Measurements from ENCODE around the gene SRGAP1.
"Not testable (repeated sequence)": the region's sequence is repeated elsewhere in the genome, so short reads cannot be mapped to it uniquely, and the experiment has no call there.

SRGAP1 gene

DNA sequence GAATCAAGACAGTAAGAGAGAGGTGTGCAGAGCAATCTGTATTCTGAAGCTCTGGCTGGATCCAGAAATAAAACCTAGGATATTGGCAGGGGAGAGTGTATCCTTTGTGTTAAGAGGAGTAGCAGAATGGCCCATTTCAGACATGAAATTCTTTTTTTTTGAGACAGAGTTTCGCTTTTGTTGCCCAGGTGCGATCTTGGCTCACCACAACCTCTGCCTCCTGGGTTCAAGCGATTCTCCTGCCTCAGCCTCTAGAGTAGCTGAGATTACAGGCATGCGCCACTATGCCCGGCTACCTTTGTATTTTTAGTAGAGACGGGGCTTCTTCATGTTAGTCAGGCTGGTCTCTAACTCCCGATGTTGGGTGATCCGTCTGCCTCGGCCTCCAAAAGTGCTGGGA is 6.1 kb upstream of the SRGAP1 start:
- no peak for DNase-seq (ENCODE audit: low spot score)

GRCh38 chr12:63841011-63841410 is 3.5 kb upstream of the SRGAP1 start:
- DNase-seq (ENCODE audit: low spot score) = no peak

DNA sequence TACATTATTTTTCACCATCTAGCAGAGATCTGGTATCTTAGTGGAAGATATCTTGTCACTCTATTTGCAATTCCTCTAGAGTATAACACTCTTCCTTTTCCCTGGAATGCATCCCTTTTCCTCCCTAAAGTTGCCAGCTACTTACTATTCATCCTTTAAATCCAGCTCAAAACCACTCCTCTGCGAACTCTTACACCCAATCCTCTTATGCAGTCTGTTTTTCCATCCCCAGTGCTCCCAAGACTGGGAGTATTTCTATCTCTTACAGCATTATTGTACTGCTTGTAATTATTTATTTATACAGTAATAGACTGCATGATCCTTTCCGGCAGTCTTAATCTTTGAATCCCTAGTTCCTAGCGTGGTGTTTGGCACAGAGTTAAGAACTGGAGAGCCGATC is 2.9 kb upstream of the SRGAP1 start:
- DNase-seq (ENCODE audit: low spot score) = no peak

DNA sequence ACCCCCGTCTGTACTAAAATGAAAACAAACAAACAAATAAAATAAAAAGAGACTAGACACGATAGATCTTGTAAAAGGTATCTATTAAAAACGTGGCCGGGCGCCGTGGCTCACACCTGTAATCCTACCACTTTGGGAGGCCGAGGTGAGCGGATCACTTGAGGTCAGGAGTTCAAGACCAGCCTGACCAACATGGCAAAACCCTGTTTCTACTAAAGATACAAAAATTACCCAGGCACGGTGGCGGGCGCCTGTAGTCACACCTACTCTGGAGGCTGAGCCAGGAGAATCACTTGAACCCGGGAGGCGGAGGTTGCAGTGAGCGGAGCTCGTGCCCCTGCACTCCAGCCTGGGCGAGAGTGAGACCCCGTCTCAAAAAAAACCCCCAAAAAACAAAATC is 1.8 kb upstream of the SRGAP1 start:
- not testable (repeated sequence) for DNase-seq (ENCODE audit: low spot score)

GRCh38 chr12:63843254-63843720 is 1.2 kb upstream of the SRGAP1 start:
- DNase-seq (ENCODE audit: low spot score) = no peak

GRCh38 chr12:63843721-63844390 is 644 bp upstream of the SRGAP1 start:
- peak; percentile 95 for DNase-seq (ENCODE audit: low spot score)

GRCh38 chr12:63845726-63846125 is 1.2 kb downstream of the SRGAP1 start:
- DNase-seq (ENCODE audit: low spot score) = no peak

GRCh38 chr12:63846238-63846967 is 1.9 kb downstream of the SRGAP1 start:
- DNase-seq (ENCODE audit: low spot score) = no peak

DNA sequence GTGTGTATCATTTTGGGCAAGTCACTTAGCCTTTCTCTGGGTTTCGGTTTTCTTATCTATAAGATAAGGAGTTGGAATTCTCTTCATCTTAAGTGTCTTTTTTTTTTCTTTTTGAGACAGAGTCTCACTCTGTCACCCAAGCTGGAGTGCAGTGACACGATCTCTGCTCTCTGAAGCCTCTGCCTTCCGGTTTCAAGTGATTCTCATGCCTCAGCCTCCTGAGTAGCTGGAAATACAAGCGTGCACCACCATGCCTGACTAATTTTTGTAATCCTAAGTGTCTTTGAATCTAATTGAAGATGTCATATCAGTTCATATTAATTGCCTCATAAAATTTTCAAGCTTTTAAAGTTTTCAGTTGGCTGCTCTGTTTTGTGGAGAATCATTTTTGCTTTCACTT is 4.0 kb downstream of the SRGAP1 start:
- no peak for DNase-seq (ENCODE audit: low spot score)

DNA sequence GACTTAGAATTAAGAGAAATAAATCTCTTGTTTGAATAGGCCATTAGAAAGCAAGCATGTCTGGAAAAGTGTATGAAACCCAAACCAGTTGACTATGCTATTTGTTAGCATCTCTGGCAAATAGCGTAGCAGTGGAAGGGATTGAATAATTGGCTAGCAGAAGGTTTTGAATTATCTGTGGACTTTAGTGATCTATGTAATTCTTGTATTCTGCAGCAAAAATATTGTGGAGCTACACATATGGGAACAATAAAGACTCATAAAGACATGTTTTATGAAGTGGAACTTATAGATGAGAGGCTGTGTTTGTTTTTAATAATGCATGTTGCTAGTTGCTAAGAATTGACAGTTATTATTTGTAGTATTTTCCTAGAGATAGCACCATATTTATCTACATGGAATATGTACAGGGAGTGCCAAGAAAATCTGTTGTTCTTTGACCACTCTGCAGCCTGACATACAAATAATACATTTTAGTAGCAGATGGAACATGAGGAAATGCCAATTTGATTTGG is 4.7 kb downstream of the SRGAP1 start:
- DNase-seq (ENCODE audit: low spot score) = no peak

GRCh38 chr12:63849641-63850040 is 5.1 kb downstream of the SRGAP1 start:
- no peak for DNase-seq (ENCODE audit: low spot score)

- DNase-seq (ENCODE audit: low spot score) = no peak
Observed at GRCh38 chr12:63853978-63854377, 9.5 kb downstream of the SRGAP1 start.

DNA sequence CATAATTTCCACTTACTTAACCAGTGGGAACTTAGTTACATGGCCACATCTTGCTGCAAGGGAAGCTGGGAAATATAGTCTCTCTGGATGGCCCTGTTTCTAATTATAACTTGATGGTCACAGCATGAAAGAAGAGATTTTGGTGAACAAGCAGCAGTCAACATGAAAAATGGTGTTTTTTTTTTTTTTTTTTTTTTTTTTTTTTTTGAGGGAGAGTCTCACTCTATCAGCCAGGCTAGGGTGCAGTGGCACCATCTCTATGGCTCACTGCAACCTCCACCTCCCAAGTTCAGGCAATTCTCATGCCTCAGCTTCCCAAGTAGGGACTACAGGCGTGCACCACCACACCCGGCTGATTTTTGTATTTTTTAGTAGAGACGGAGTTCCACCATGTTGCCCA is 10.8 kb downstream of the SRGAP1 start:
- DNase-seq (ENCODE audit: low spot score) = no peak

- no peak for DNase-seq (ENCODE audit: low spot score)
Observed at GRCh38 chr12:63857771-63858670, 13.5 kb downstream of the SRGAP1 start.

DNA sequence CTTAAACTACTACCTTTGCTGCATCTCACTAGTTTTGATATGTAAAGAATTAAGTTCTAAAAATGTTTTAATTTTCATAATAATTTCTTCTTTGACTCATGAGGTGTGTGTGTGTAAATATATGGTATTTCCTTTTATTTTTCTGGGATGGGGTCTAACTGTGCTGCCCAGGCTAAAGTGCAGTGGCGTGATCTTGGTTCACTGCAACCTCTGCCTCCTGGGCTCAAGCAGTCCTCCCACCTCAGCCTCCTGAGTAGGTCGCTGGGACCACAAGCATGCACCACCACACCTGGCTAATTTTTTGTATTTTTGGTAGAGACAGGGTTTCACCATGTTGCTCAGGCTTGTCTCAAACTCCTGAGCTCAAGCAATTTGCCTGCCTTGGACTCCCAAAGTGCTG is 15.4 kb downstream of the SRGAP1 start:
- DNase-seq (ENCODE audit: low spot score) = not testable (repeated sequence)

- DNase-seq (ENCODE audit: low spot score) = peak; percentile 29
Observed at GRCh38 chr12:63862187-63862968, 17.9 kb downstream of the SRGAP1 start.

- no peak for DNase-seq (ENCODE audit: low spot score)
Observed at GRCh38 chr12:63862969-63863230, 18.4 kb downstream of the SRGAP1 start.

DNA sequence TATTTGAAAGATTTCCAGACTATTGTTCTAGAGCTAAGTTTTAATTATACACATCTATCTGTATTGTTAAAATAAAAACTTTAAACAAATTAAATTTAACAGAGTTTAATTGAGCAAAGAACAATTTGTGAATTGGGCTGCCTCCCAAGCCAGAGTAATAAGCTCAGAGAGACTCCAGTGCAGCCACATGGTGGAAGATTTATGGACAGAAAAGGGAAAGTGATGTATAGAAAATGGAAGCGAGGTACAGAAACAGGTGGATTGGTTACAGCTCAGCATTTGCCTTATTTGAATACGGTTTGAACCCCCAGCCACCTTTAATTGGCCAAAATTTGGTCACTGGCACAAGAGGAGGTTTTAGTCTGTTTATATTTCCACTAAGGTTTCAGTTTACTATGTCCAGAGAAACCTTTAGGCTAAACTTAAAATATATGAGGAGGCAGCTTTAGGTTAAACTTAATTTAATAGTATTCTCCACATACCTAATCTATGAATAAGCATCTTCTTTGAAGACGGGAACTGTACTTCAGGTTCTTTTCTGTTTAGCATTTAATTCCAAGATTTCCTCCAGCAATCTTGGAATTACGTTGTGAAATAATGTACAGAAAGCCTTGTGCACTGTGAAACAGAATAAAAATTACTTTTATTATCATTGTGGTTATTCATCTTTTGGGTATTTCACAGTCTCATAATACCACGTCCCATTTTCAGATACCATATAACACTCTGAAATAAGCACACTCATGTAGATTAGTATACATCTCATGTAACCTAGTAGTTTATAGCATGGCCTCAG is 19.4 kb downstream of the SRGAP1 start:
- no peak for DNase-seq (ENCODE audit: low spot score)

GRCh38 chr12:63864454-63864706 is 19.9 kb downstream of the SRGAP1 start:
- DNase-seq (ENCODE audit: low spot score) = no peak

DNA sequence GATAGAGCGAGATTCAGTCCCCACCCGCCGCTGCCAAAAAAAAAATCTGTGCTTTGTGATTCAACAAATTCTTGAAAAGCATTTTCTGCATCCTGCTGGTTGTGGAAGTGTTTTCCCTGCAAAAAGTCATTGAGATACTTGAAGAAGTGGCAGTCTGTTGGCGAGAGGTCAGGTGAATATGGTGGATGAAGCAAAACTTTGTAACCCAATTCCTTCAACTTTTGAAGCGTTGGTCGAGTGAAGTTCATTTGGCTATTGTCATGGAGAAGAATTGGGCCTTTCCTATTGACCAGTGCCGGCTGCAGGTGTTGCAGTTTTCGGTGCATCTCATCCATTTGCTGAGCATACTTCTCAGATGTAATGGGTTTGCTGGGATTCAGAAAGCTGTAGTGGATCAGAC is 20.9 kb downstream of the SRGAP1 start:
- no peak for DNase-seq (ENCODE audit: low spot score)

- no peak for DNase-seq (ENCODE audit: low spot score)
Observed at GRCh38 chr12:63867053-63867452, 22.6 kb downstream of the SRGAP1 start.

Data from iPS-NIHi11 (cell line).